PC-3 (cell line): Measurements from ENCODE around the gene MEF2C. TPM values are rescaled to one million over a fixed set of nuclear protein-coding genes. Genes with fewer than 3 reads are reported as not detected.

ENCODE experiments used
- ATAC-seq: fragments of 200-7000 bp; cut with Tn5 transposase; 2 replicates; pipeline ENCODE4 v1.9.1; 2020; ENCODE audit warnings: mild to moderate bottlenecking, moderate library complexity
- BruUV-seq: library from RNA; stranded (reverse); fragments of 400-500 nt; replicated peaks from 2 replicates; lab custom pipeline; 2021; lab: Mats Ljungman, UMichigan
- CTCF ChIA-PET: fragments of 300-600 bp; sonication (Branson Sonifier 250); formaldehyde crosslinking; loops from one replicate; lab custom pipeline; 2022; ENCODE audit warnings: antibody characterized with exemption; lab: Charles Lee
- POLR2A ChIA-PET: fragments of 300-600 bp; sonication (Branson Sonifier 250); formaldehyde crosslinking; loops from one replicate; lab custom pipeline; 2022; ENCODE audit warnings: antibody characterized with exemption; ENCODE audit not compliant: unreplicated experiment; lab: Charles Lee
- DNase-seq: peaks from one replicate; pipeline ENCODE4 v3.0.0-alpha.2; 2015
- H2AFZ ChIP-seq: fragments of 300-600 bp; sonication (generic); 2 replicates; pipeline ENCODE4 v1.6.0; 2016; ENCODE audit warnings: antibody characterized with exemption, low read length
- H3F3A ChIP-seq: fragments of 300-600 bp; sonication (generic); one replicate; pipeline ENCODE4 v1.6.0; 2017; ENCODE audit warnings: antibody characterized with exemption, low read length, control low read depth, mild to moderate bottlenecking; ENCODE audit not compliant: unreplicated experiment
- H3K27ac ChIP-seq: fragments of 300-600 bp; sonication (generic); 2 replicates; pipeline ENCODE4 v1.5.1; 2016; ENCODE audit warnings: mild to moderate bottlenecking, low read length
- H3K27me3 ChIP-seq: fragments of 300-600 bp; sonication (generic); 2 replicates; pipeline ENCODE4 v1.6.1; 2016; ENCODE audit warnings: low read length, mixed read lengths
- H3K36me3 ChIP-seq: fragments of 300-600 bp; sonication (generic); 2 replicates; pipeline ENCODE4 v1.6.1; 2016; ENCODE audit warnings: low read depth, mixed run types, low read length, mixed read lengths
- H3K4me1 ChIP-seq: fragments of 300-600 bp; sonication (generic); 2 replicates; pipeline ENCODE4 v1.5.1; 2016; ENCODE audit warnings: low read length; ENCODE audit not compliant: insufficient read depth
- H3K4me2 ChIP-seq: fragments of 300-600 bp; sonication (generic); 2 replicates; pipeline ENCODE4 v1.6.0; 2016; ENCODE audit warnings: low read length
- H3K4me3 ChIP-seq: fragments of 300-600 bp; sonication (generic); 2 replicates; pipeline ENCODE4 v1.5.1; 2016; ENCODE audit warnings: mild to moderate bottlenecking, low read length, mixed read lengths
- H3K79me2 ChIP-seq: fragments of 300-600 bp; sonication (generic); 2 replicates; pipeline ENCODE4 v1.6.1; 2017; ENCODE audit warnings: low read length, mixed read lengths
- H3K9ac ChIP-seq: fragments of 300-600 bp; sonication (generic); 2 replicates; pipeline ENCODE4 v1.6.0; 2016; ENCODE audit warnings: mild to moderate bottlenecking, low read length
- H3K9me2 ChIP-seq: fragments of 300-600 bp; sonication (generic); replicated peaks from 2 replicates; pipeline ENCODE4 v1.6.1; 2016; ENCODE audit warnings: mixed run types, low read length, mixed read lengths
- H3K9me3 ChIP-seq: fragments of 300-600 bp; sonication (generic); 2 replicates; pipeline ENCODE4 v1.6.1; 2016; ENCODE audit warnings: low read length, mixed read lengths
- H4K20me1 ChIP-seq: fragments of 300-600 bp; sonication (generic); 2 replicates; pipeline ENCODE4 v1.6.1; 2016; ENCODE audit warnings: low read length, mixed read lengths
- CTCF ChIP-seq: fragments of 300-600 bp; sonication (generic); conservative IDR thresholded peaks from 2 replicates; pipeline ENCODE4 v1.5.1; 2017; ENCODE audit warnings: antibody characterized with exemption, low read depth, mild to moderate bottlenecking, low read length
- EZH2 ChIP-seq: fragments of 300-600 bp; sonication (generic); IDR thresholded peaks from one replicate; pipeline ENCODE4 v1.6.1; 2017; ENCODE audit warnings: antibody characterized with exemption, mild to moderate bottlenecking, low read length; ENCODE audit not compliant: unreplicated experiment
- EZH2phosphoT487 ChIP-seq: fragments of 300-600 bp; sonication (generic); IDR thresholded peaks from 2 replicates; pipeline ENCODE4 v1.6.1; 2018; ENCODE audit warnings: mild to moderate bottlenecking, antibody characterized with exemption, low read length, borderline replicate concordance
- intact Hi-C: fragments of 100-400 bp; cut with micrococcal nuclease; formaldehyde crosslinking; loops from 2 replicates; pipeline ENCODE4 v1.9.0; 2023
- total RNA-seq: library from RNA; depleted of rRNA; stranded (reverse); fragments of >200 nt; gene quantifications from 2 replicates; pipeline ENCODE4 v1.2.3, GENCODE V29; 2014

Gene MEF2C
- total RNA-seq, 1 experiment from 2014 or later = 8.0 TPM

GRCh38 chr5:88930335-88930734 lies 47.4 kb upstream of the MEF2C start:
- BruUV-seq = no TSS peak
- H3K4me3 ChIP-seq = no peak overlapping the region
- DNase-seq (no peak), ATAC-seq (no peak)
- no peak overlapping the region for H3K4me2 ChIP-seq
- H3K9me3 ChIP-seq = no peaks in the 10 kb centered on the region
- H3K27ac ChIP-seq = no peak overlapping the region
- no peaks in the 10 kb centered on the region for H3K27me3 ChIP-seq
- peaks cover 8% of the 10 kb centered on the region for H3K4me1 ChIP-seq
- H3K9me2 ChIP-seq = no peaks in the 10 kb centered on the region
- H2AFZ ChIP-seq = no peak overlapping the region
- no peak overlapping the region for H3K9ac ChIP-seq
- CTCF ChIA-PET = no interaction called here
- no peaks in the 10 kb centered on the region for H3K36me3 ChIP-seq
- H3F3A ChIP-seq = no peaks in the 10 kb centered on the region
- TF ChIP-seq EZH2 (no peak), EZH2phosphoT487 (no peak), CTCF (no peak)
- intact Hi-C loops = no loop called here
- no peaks in the 10 kb centered on the region for H3K79me2 ChIP-seq
- no peaks in the 10 kb centered on the region for H4K20me1 ChIP-seq
- POLR2A ChIA-PET = no interaction called here

- no peak overlapping the region for H3K4me2 ChIP-seq
- H3K4me3 ChIP-seq = no peak overlapping the region
- DNase-seq (no peak), ATAC-seq (no peak)
- no peaks in the 10 kb centered on the region for H3K9me3 ChIP-seq
- no peak overlapping the region for H2AFZ ChIP-seq
- no peaks in the 10 kb centered on the region for H3K27me3 ChIP-seq
- ChIA-PET POLR2A (no interaction called here), CTCF (no interaction called here)
- H4K20me1 ChIP-seq = no peaks in the 10 kb centered on the region
- no peaks in the 10 kb centered on the region for H3F3A ChIP-seq
- no peaks in the 10 kb centered on the region for H3K79me2 ChIP-seq
- no TSS peak for BruUV-seq
- H3K9ac ChIP-seq = no peak overlapping the region
- H3K27ac ChIP-seq = no peak overlapping the region
- no peaks in the 10 kb centered on the region for H3K36me3 ChIP-seq
- TF ChIP-seq EZH2 (no peak), EZH2phosphoT487 (no peak), CTCF (no peak)
- intact Hi-C loops = no loop called here
- H3K9me2 ChIP-seq = no peaks in the 10 kb centered on the region
- peaks cover 9% of the 10 kb centered on the region for H3K4me1 ChIP-seq
Measured at GRCh38 chr5:88929385-88929784, 46.4 kb upstream of the MEF2C start.

- Histone ChIP-seq H3K27me3 (no peaks in the 10 kb centered on the region), H2AFZ (no peak overlapping the region), H3F3A (no peaks in the 10 kb centered on the region), H3K4me3 (no peak overlapping the region), H3K9ac (no peak overlapping the region), H3K4me1 (peaks cover 9% of the 10 kb centered on the region), H3K36me3 (no peaks in the 10 kb centered on the region), H3K9me2 (no peaks in the 10 kb centered on the region), H4K20me1 (no peaks in the 10 kb centered on the region), H3K4me2 (no peak overlapping the region), H3K79me2 (no peaks in the 10 kb centered on the region), H3K9me3 (no peaks in the 10 kb centered on the region), H3K27ac (no peak overlapping the region)
- BruUV-seq = no TSS peak
- TF ChIP-seq CTCF = no peak
- no peak for TF ChIP-seq EZH2
- no peak for TF ChIP-seq EZH2phosphoT487
- no peak for ATAC-seq
- intact Hi-C loops = no loop called here
- ChIA-PET CTCF (no interaction called here), POLR2A (no interaction called here)
- no peak for DNase-seq
Measured at GRCh38 chr5:88926774-88927173, 43.8 kb upstream of the MEF2C start.
